Upper lobe of left lung (tissue), 6 donors: ENCODE results near the gene MYZAP. TPM values are rescaled to one million over a fixed set of nuclear protein-coding genes. Genes with fewer than 3 reads are reported as not detected.

ENCODE experiments used
- ATAC-seq, 2 donors: fragments of 200-7000 bp; cut with Tn5 transposase; one replicate each; pipeline ENCODE4 v1.9.1; 2022; ENCODE audit warnings: mild to moderate bottlenecking in 2 of 2, moderate library complexity in 2 of 2; ENCODE audit not compliant: low FRiP score in 2 of 2
- DNase-seq, 2 donors: peaks; one replicate each; pipeline ENCODE4 v3.0.0-alpha.2; 2019 to 2020
- H3K27ac ChIP-seq, 4 donors: fragments of 200-600 bp; sonication (generic); one replicate each; pipeline ENCODE4 v1.5.1; 2016 to 2019
- H3K27me3 ChIP-seq, 4 donors: fragments of 200-600 bp; sonication (generic); one replicate each; pipeline ENCODE4 v1.5.1; 2017 to 2019
- H3K36me3 ChIP-seq, 4 donors: fragments of 200-600 bp; sonication (generic); one replicate each; pipeline ENCODE4 v1.5.1; 2016 to 2019
- H3K4me1 ChIP-seq, 4 donors: fragments of 200-600 bp; sonication (generic); one replicate each; pipeline ENCODE4 v1.5.1; 2018 to 2019
- H3K4me3 ChIP-seq, 4 donors: fragments of 200-600 bp; sonication (generic); one replicate each; pipeline ENCODE4 v1.5.1; 2017 to 2019; ENCODE audit warnings: mild to moderate bottlenecking in 2 of 4, moderate library complexity in 1 of 4
- H3K9me3 ChIP-seq, 4 donors: fragments of 200-600 bp; sonication (generic); one replicate each; pipeline ENCODE4 v1.5.1; 2018 to 2019
- EP300 ChIP-seq, 4 donors: sonication (generic); formaldehyde crosslinking; IDR thresholded peaks; one replicate each; pipeline ENCODE4 v1.5.1; 2017; ENCODE audit warnings: antibody characterized with exemption in 4 of 4, control low read depth in 2 of 4
- POLR2A ChIP-seq, 4 donors: fragments of 450-650 bp; IDR thresholded peaks; one replicate each; pipeline ENCODE4 v1.5.1; 2016 to 2017; ENCODE audit warnings: antibody characterized with exemption in 4 of 4, mild to moderate bottlenecking in 2 of 4
- POLR2AphosphoS5 ChIP-seq, 2 donors: sonication (generic); formaldehyde crosslinking; IDR thresholded peaks; one replicate each; pipeline ENCODE4 v1.5.1; 2017; ENCODE audit warnings: antibody characterized with exemption in 2 of 2
- WGBS, 2 donors: methylation state at CpG; one replicate each; pipeline ENCODE4 v1.1.5; 2017 to 2018; 5-methylcytosine and 5-hydroxymethylcytosine counted together
- total RNA-seq, 6 donors: library from RNA; depleted of rRNA in 4 of 6; stranded (reverse); fragments of >200 nt in 4 of 6; gene quantifications; one replicate each; pipeline versions ENCODE4 v1.1.0 to v1.2.1, GENCODE V29; 2016 to 2021
- TF ChIP-seq, protein P1 (sequence below), 6 experiments: fragments of 450-650 bp in 4 of 6; fragments of 200-600 bp in 2 of 6; sonication (generic) in 2 of 6; IDR thresholded peaks; one replicate each; pipeline ENCODE4 v1.5.1; 2016 to 2019; ENCODE audit warnings: antibody characterized with exemption in 6 of 6
- donor health status: DM: no; HTN: no; CAD: no; lungs with moderate emphysema.
- donor health status: DM: no; HTN: yes; CAD: no; lungs with severe emphysema.

MYZAP gene
- total RNA-seq, 6 donors from 2014 or later: 22.0 to 54.3 (median 30.4) TPM

DNA sequence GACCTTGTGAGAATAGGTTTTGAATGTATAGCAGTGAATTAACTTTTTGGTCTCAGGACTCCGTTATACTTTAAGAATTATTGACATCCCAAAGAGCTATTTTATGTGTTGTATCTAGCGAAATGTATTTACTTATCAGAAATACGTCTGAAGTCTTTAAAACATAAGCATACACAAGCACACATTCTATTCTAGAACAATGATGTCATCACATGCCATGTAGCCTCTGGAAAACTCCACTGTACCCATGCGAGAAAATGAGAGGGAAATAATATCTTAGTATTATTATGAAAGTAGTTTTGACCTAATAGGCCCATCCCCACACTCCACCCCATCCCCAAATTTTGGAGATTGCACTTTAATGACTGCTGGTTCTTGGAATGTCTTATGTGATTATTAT is 116.3 kb downstream of the MYZAP start:
- H3K36me3 ChIP-seq: peaks cover 17 to 42% (median 27%) of the 10 kb centered on the region in 4 donors
- H3K4me3 ChIP-seq: peak overlapping the region in 3 of 4 donors; percentile 75 to 93 (median 80)
- WGBS, 2 donors: 51 to 59% methylated on average over 4 of the region's 4 CpGs
- H3K27ac ChIP-seq: peak overlapping the region in 3 of 4 donors; percentile 93 to 96 (median 94)
- no peaks in the 10 kb centered on the region for H3K27me3 ChIP-seq
- no peaks in the 10 kb centered on the region for H3K9me3 ChIP-seq
- DNase-seq (no peak), ATAC-seq (no peak)
- TF ChIP-seq EP300 (IDR thresholded peaks at IDR 0.05): no peak
- no peak for TF ChIP-seq POLR2AphosphoS5 (IDR thresholded peaks at IDR 0.05)
- H3K4me1 ChIP-seq: peaks cover 16 to 37% (median 24%) of the 10 kb centered on the region in 4 donors

DNA sequence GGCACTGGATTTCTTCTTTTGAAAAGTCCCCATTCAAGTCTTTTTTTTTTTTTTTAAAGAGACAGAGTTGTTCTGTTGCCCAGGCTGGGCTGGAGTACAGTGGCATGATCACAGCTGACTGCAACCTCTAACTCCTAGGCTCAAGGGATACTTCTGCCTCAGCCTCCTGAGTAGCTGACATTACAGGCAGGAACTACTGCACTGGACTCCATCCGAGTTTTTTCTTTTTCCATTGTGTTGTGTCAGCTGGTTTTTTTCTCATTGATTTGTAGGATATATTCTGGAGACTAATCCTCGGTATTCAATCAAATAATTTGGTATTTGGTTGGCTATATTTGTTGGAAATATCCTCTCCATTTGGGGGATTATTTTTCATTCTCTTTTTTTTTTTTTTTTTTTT is 126.6 kb downstream of the MYZAP start:
- TF ChIP-seq POLR2AphosphoS5 (IDR thresholded peaks at IDR 0.05): no peak
- TF ChIP-seq EP300 (IDR thresholded peaks at IDR 0.05): no peak
- TF ChIP-seq, protein P1, sequence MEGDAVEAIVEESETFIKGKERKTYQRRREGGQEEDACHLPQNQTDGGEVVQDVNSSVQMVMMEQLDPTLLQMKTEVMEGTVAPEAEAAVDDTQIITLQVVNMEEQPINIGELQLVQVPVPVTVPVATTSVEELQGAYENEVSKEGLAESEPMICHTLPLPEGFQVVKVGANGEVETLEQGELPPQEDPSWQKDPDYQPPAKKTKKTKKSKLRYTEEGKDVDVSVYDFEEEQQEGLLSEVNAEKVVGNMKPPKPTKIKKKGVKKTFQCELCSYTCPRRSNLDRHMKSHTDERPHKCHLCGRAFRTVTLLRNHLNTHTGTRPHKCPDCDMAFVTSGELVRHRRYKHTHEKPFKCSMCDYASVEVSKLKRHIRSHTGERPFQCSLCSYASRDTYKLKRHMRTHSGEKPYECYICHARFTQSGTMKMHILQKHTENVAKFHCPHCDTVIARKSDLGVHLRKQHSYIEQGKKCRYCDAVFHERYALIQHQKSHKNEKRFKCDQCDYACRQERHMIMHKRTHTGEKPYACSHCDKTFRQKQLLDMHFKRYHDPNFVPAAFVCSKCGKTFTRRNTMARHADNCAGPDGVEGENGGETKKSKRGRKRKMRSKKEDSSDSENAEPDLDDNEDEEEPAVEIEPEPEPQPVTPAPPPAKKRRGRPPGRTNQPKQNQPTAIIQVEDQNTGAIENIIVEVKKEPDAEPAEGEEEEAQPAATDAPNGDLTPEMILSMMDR (IDR thresholded peaks at IDR 0.05): no peak
- no peak for TF ChIP-seq POLR2A (IDR thresholded peaks at IDR 0.05)
- Histone ChIP-seq H3K36me3 (peaks cover 6 to 52% (median 12%) of the 10 kb centered on the region in 4 donors), H3K4me1 (no peaks in the 10 kb centered on the region), H3K27me3 (no peaks in the 10 kb centered on the region), H3K4me3 (no peak overlapping the region), H3K27ac (no peak overlapping the region), H3K9me3 (no peaks in the 10 kb centered on the region)
- no peak for ATAC-seq
- 91 to 95% methylated on average over 2 of the region's 2 CpGs for WGBS, 2 donors
- DNase-seq: no peak

DNA sequence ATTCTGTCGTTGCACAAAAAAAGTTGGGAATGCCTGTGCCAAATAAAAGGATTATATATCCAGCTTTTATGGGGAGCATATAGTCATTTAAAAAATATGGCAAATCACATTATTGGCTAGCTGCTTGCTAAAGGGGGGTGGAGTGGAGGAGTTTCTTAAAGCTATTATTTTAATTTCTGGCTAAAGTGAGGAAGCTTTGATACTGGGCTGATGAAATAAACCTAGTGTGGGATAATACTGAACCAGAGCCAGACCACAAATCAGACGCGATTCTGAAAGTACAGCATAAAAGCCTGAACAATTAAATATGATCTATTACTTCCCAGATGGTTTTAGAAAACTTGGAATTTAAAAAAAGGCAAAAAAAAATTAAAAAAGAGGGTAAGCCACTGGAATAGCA is 129.2 kb downstream of the MYZAP start:
- no peaks in the 10 kb centered on the region for H3K4me1 ChIP-seq

DNA sequence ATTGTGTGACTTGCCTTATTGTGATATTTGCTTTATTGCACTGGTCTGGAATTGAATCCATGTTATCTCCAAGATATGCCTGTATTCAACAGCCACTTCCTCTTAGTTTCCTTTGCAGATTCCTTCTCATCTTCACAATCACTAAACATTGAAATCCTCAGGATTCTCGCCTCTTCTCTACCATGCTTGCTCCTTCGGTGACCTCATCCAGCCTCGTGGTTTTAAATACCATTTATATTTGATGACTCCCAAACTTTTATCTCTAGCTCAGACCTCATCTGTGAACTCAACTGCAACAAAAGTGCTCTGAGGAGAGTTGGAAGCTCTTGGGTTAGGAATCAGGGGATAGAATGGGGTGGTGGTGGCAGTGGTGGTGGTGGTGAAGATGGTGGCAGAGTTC is 134.7 kb downstream of the MYZAP start:
- TF ChIP-seq EP300 (IDR thresholded peaks at IDR 0.05): no peak
- TF ChIP-seq POLR2AphosphoS5 (IDR thresholded peaks at IDR 0.05): no peak
- 72 to 73% methylated on average over 3 of the region's 3 CpGs for WGBS, 2 donors
- Histone ChIP-seq H3K36me3 (no peaks in the 10 kb centered on the region), H3K4me1 (no peaks in the 10 kb centered on the region), H3K27me3 (no peaks in the 10 kb centered on the region), H3K4me3 (no peak overlapping the region), H3K27ac (no peak overlapping the region), H3K9me3 (no peaks in the 10 kb centered on the region)
- DNase-seq: no peak
- no peak for ATAC-seq

More for the DNA sequence above, 129.2 kb downstream of the MYZAP start:
- ATAC-seq (no peak), DNase-seq (no peak)
- TF ChIP-seq POLR2A (IDR thresholded peaks at IDR 0.05) (no peak), POLR2AphosphoS5 (IDR thresholded peaks at IDR 0.05) (no peak), EP300 (IDR thresholded peaks at IDR 0.05) (no peak)
- TF ChIP-seq, protein P1 (IDR thresholded peaks at IDR 0.05): no peak
- Histone ChIP-seq H3K4me3 (no peak overlapping the region), H3K27me3 (no peaks in the 10 kb centered on the region), H3K36me3 (peaks cover 0 to 33% (median 0%) of the 10 kb centered on the region in 4 donors), H3K9me3 (no peaks in the 10 kb centered on the region), H3K27ac (no peak overlapping the region)
- WGBS, 2 donors: 64 to 73% methylated on average over 3 of the region's 3 CpGs

DNA sequence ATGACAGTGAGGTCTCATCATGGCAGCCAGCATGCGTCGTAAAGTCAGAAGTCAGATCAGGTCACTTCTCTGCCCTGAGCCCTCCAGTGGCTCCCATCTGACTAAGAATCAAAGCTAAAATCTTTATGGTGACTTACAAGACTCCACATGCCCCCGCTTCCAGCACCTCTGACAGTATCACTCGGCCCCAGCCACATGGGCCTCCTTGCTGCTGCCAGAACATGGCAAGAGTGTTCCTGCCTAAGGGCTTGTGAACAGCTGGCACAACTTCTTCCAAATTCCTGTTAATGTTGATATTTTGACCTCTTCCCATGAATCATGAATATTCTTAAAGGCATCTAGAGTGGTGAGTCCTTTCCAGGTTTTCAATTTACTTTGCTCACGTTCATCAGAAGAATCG is 135.3 kb downstream of the MYZAP start:
- TF ChIP-seq EP300 (IDR thresholded peaks at IDR 0.05): no peak
- TF ChIP-seq, protein P1 (IDR thresholded peaks at IDR 0.05): no peak
- TF ChIP-seq POLR2AphosphoS5 (IDR thresholded peaks at IDR 0.05): no peak
- TF ChIP-seq POLR2A (IDR thresholded peaks at IDR 0.05): no peak
- Histone ChIP-seq H3K27me3 (no peaks in the 10 kb centered on the region), H3K9me3 (no peaks in the 10 kb centered on the region), H3K4me1 (no peaks in the 10 kb centered on the region), H3K4me3 (no peak overlapping the region), H3K27ac (no peak overlapping the region), H3K36me3 (no peaks in the 10 kb centered on the region)
- WGBS, 2 donors: 91 to 98% methylated on average over 6 of the region's 6 CpGs
- DNase-seq: no peak
- ATAC-seq: no peak

DNA sequence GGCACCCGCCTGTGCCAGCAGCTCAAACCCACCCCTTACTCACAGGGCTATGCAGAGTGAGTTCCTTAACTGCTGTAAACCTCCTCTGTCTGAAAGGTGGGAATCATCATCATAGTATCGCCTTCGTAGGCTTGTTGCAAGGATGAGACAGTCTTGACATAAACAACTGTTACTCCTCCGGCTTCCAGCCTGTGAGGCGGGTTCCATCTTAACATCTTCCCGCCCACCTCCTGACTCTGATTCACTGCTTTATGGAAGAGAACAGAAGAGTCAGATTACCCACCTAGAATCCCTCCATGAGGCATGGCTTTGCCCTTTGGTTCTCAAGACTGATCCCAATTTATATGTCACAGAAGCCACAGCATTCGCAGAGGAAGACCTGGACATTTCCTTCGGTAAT is 136.7 kb downstream of the MYZAP start:
- TF ChIP-seq, protein P1 (IDR thresholded peaks at IDR 0.05): no peak
- TF ChIP-seq POLR2A (IDR thresholded peaks at IDR 0.05) (no peak), POLR2AphosphoS5 (IDR thresholded peaks at IDR 0.05) (no peak), EP300 (IDR thresholded peaks at IDR 0.05) (no peak)
- Histone ChIP-seq H3K36me3 (no peaks in the 10 kb centered on the region), H3K9me3 (no peaks in the 10 kb centered on the region), H3K4me1 (peaks cover 4 to 5% (median 4%) of the 10 kb centered on the region in 4 donors), H3K27me3 (no peaks in the 10 kb centered on the region), H3K4me3 (no peak overlapping the region), H3K27ac (no peak overlapping the region)
- ATAC-seq (no peak), DNase-seq (no peak)
- WGBS, 2 donors: 95 to 98% methylated on average over 6 to 8 of the region's 8 CpGs
